Neural progenitor cell (in vitro differentiated cells): ENCODE data around the gene TTYH3.

Experiments used
- CTCF ChIP-seq: fragments of 200-600 bp; sonication (generic); IDR thresholded peaks from 2 replicates; pipeline ENCODE4 v1.5.1; 2017; ENCODE audit warnings: antibody characterized with exemption, mild to moderate bottlenecking
- EZH2 ChIP-seq: fragments of 200-600 bp; sonication (generic); IDR thresholded peaks from 2 replicates; pipeline ENCODE4 v1.6.1; 2017; ENCODE audit warnings: antibody characterized with exemption, mild to moderate bottlenecking, moderate library complexity
- EZH2phosphoT487 ChIP-seq: fragments of 200-600 bp; sonication (generic); IDR thresholded peaks from 2 replicates; pipeline ENCODE4 v1.6.1; 2017; ENCODE audit warnings: antibody characterized with exemption

GRCh38 chr7:2627258-2628129 lies 4.3 kb upstream of the TTYH3 start:
- TF ChIP-seq CTCF (no peak), EZH2 (no peak), EZH2phosphoT487 (no peak)
